ENCODE measurements around the gene PPP1R16B. TPM values are rescaled to one million over a fixed set of nuclear protein-coding genes. Genes with fewer than 3 reads are reported as not detected.

PPP1R16B gene
- polyA plus RNA-seq, 1 donor from 2014 or later = 1.9 TPM

DNA sequence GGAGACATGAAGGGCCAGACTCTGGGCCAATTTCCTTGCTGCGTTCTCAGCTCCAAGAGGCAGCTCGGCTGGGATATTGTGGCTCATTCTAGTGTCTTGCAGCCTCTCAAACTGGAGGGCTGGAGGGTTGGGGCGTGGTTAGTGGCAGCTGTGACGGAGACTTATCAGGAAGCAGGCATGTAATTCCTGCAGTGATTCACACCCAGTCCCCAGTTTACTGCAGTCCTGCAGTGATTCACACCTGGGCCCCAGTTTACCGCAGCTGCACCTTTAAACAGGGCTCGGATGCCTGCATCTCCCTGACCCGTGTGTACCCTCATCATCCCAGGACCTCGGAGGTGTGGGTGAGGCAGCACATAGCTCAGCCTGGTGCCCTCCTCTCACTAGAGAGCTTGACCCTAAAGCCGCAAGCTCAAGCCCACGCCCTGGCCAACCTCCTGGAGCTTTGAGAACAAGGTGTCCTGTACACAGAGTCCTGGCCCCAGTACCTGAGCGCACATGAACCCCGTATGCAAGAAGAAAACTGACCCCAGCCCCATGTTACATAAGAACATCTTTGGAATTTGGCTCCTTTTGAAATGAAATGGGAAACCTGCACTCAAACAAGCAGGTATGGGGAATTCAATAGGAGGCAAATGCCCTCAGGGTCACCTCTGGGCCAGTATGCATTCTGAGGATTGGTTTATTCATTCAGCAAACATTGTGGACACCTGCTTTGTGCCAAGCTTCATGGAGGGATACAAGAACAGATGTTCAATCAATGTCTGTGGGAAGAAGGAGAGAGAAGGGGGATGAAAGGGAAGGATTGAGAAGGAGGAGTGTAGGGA lies 65.4 kb downstream of the PPP1R16B start:
- Histone ChIP-seq H4K20me1 (ENCODE audit: insufficient read depth) (no peaks in the 10 kb centered on the region), H3K9me2 (ENCODE audit: insufficient read depth, low read length) (no peaks in the 10 kb centered on the region), H2AFZ (ENCODE audit: low read depth, low read length) (no peak overlapping the region), H3K36me3 (ENCODE audit: insufficient read depth, low read length) (no peaks in the 10 kb centered on the region), H3K9ac (ENCODE audit: low read length) (no peak overlapping the region), H3K4me2 (ENCODE audit: low read length) (no peak overlapping the region), H3K4me3 (ENCODE audit: low read length) (no peak overlapping the region), H3K27me3 (ENCODE audit: insufficient read depth, low read depth, low read length) (no peaks in the 10 kb centered on the region), H3F3A (ENCODE audit: insufficient read depth, low read length, poor library complexity, severe bottlenecking) (no peaks in the 10 kb centered on the region), H3K27ac (ENCODE audit: low read length) (no peak overlapping the region), H3K79me2 (replicated peaks; ENCODE audit: insufficient read depth, low read length) (no peaks in the 10 kb centered on the region), H3K9me3 (ENCODE audit: low read length) (no peaks in the 10 kb centered on the region)
- TF ChIP-seq SMC3 (conservative IDR thresholded peaks at IDR 0.05; ENCODE audit: poor library complexity) (no peak), CTCF (IDR thresholded peaks at IDR 0.05; ENCODE audit: poor library complexity, severe bottlenecking) (no peak), EZH2 (IDR thresholded peaks at IDR 0.05; ENCODE audit: borderline replicate concordance, insufficient read depth, low read length, poor library complexity, severe bottlenecking) (no peak), MXI1 (conservative IDR thresholded peaks at IDR 0.05; ENCODE audit: poor library complexity, severe bottlenecking) (no peak), TAF1 (IDR thresholded peaks at IDR 0.05; ENCODE audit: low read depth) (no peak), POLR2AphosphoS5 (IDR thresholded peaks at IDR 0.05) (no peak), RAD21 (conservative IDR thresholded peaks at IDR 0.05) (no peak), EP300 (conservative IDR thresholded peaks at IDR 0.05; ENCODE audit: poor library complexity, severe bottlenecking) (no peak)
- TF ChIP-seq, protein P1, sequence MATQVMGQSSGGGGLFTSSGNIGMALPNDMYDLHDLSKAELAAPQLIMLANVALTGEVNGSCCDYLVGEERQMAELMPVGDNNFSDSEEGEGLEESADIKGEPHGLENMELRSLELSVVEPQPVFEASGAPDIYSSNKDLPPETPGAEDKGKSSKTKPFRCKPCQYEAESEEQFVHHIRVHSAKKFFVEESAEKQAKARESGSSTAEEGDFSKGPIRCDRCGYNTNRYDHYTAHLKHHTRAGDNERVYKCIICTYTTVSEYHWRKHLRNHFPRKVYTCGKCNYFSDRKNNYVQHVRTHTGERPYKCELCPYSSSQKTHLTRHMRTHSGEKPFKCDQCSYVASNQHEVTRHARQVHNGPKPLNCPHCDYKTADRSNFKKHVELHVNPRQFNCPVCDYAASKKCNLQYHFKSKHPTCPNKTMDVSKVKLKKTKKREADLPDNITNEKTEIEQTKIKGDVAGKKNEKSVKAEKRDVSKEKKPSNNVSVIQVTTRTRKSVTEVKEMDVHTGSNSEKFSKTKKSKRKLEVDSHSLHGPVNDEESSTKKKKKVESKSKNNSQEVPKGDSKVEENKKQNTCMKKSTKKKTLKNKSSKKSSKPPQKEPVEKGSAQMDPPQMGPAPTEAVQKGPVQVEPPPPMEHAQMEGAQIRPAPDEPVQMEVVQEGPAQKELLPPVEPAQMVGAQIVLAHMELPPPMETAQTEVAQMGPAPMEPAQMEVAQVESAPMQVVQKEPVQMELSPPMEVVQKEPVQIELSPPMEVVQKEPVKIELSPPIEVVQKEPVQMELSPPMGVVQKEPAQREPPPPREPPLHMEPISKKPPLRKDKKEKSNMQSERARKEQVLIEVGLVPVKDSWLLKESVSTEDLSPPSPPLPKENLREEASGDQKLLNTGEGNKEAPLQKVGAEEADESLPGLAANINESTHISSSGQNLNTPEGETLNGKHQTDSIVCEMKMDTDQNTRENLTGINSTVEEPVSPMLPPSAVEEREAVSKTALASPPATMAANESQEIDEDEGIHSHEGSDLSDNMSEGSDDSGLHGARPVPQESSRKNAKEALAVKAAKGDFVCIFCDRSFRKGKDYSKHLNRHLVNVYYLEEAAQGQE (IDR thresholded peaks at IDR 0.05; ENCODE audit: borderline replicate concordance) = no peak

DNA sequence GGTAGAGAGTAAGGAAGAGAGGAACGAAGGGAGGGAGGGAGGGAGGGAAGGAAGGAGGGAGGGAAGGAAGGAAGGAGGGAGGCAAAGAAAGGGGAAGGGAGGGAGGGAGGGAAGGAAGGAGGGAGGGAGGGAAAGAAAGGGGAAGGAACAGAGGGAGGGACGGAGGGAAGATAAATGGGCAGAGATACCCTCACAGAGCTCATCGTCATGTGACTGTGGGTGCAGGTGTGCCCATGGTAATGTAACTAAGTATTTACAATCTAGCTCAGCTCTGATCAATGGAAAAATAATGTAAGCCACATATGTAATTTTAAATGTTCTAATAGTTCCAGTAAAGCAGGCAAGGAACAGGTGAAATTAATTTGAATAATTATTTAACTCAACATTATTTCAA lies 66.1 kb downstream of the PPP1R16B start:
- H3F3A ChIP-seq (ENCODE audit: insufficient read depth, low read length, poor library complexity, severe bottlenecking) = no peaks in the 10 kb centered on the region
- no peaks in the 10 kb centered on the region for H3K27me3 ChIP-seq (ENCODE audit: insufficient read depth, low read depth, low read length)
- TF ChIP-seq EZH2 (IDR thresholded peaks at IDR 0.05; ENCODE audit: borderline replicate concordance, insufficient read depth, low read length, poor library complexity, severe bottlenecking) (no peak), POLR2AphosphoS5 (IDR thresholded peaks at IDR 0.05) (no peak), MXI1 (conservative IDR thresholded peaks at IDR 0.05; ENCODE audit: poor library complexity, severe bottlenecking) (no peak), CTCF (IDR thresholded peaks at IDR 0.05; ENCODE audit: poor library complexity, severe bottlenecking) (no peak), RAD21 (conservative IDR thresholded peaks at IDR 0.05) (no peak), EP300 (conservative IDR thresholded peaks at IDR 0.05; ENCODE audit: poor library complexity, severe bottlenecking) (no peak), SMC3 (conservative IDR thresholded peaks at IDR 0.05; ENCODE audit: poor library complexity) (no peak), TAF1 (IDR thresholded peaks at IDR 0.05; ENCODE audit: low read depth) (no peak)
- TF ChIP-seq, protein P1 (IDR thresholded peaks at IDR 0.05; ENCODE audit: borderline replicate concordance) = no peak
- H3K4me2 ChIP-seq (ENCODE audit: low read length) = no peak overlapping the region
- no peak overlapping the region for H3K27ac ChIP-seq (ENCODE audit: low read length)
- no peaks in the 10 kb centered on the region for H3K36me3 ChIP-seq (ENCODE audit: insufficient read depth, low read length)
- no peak overlapping the region for H2AFZ ChIP-seq (ENCODE audit: low read depth, low read length)
- no peaks in the 10 kb centered on the region for H4K20me1 ChIP-seq (ENCODE audit: insufficient read depth)
- no peaks in the 10 kb centered on the region for H3K79me2 ChIP-seq (replicated peaks; ENCODE audit: insufficient read depth, low read length)
- no peaks in the 10 kb centered on the region for H3K9me2 ChIP-seq (ENCODE audit: insufficient read depth, low read length)
- no peak overlapping the region for H3K9ac ChIP-seq (ENCODE audit: low read length)
- H3K4me3 ChIP-seq (ENCODE audit: low read length) = no peak overlapping the region
- no peaks in the 10 kb centered on the region for H3K9me3 ChIP-seq (ENCODE audit: low read length)
